ENCODE measurements around the gene NR4A2. TPM values are rescaled to one million over a fixed set of nuclear protein-coding genes. Genes with fewer than 3 reads are reported as not detected.

Gene NR4A2
- total RNA-seq, 4 donors from 2014 or later = 0.76 to 4.4 (median 1.6) TPM

DNA sequence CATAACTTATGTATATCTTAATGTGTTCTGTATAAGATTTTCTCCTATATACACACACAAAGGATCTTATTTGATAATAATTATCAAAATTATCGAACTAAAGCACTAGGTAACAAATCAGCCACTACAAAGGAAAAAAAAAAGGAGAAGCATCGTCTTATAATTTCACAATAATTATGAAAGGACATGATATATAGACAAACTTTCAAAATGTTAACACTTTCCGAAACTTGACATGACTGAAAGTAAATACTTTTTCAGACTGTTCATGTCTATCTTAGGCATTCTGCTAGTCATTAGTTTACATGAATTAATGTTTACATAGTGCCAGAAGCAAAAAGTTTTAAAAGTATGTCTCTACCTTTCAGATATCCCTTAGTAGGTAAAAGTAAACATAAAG, 7.3 kb upstream of the NR4A2 start:
- in situ Hi-C loops (cut with MboI; ENCODE audit: low sequenced_read_pairs in 4 of 4) = loop anchor here (10.0 to 25.0 kb wide), 5 partner anchors 55 to 247 kb away; no protein-coding TSS in a partner anchor
- Histone ChIP-seq H3K27ac (peak overlapping the region; percentile 49 to 100 (median 99)), H3K4me3 (no peak overlapping the region), H3K36me3 (no peaks in the 10 kb centered on the region), H3K9me3 (no peaks in the 10 kb centered on the region), H3K4me1 (peaks cover 20 to 29% of the 10 kb centered on the region in 2 donors), H3K27me3 (no peaks in the 10 kb centered on the region)
- intact Hi-C loops (cut with DNase I; ENCODE audit: low total_unique reads) = loop anchor here (5.0 to 10.0 kb wide), 3 partner anchors 247 to 1535 kb away; partner anchors contain the start of gene ACVR1
- no peak for DNase-seq
- TF ChIP-seq, protein P1, sequence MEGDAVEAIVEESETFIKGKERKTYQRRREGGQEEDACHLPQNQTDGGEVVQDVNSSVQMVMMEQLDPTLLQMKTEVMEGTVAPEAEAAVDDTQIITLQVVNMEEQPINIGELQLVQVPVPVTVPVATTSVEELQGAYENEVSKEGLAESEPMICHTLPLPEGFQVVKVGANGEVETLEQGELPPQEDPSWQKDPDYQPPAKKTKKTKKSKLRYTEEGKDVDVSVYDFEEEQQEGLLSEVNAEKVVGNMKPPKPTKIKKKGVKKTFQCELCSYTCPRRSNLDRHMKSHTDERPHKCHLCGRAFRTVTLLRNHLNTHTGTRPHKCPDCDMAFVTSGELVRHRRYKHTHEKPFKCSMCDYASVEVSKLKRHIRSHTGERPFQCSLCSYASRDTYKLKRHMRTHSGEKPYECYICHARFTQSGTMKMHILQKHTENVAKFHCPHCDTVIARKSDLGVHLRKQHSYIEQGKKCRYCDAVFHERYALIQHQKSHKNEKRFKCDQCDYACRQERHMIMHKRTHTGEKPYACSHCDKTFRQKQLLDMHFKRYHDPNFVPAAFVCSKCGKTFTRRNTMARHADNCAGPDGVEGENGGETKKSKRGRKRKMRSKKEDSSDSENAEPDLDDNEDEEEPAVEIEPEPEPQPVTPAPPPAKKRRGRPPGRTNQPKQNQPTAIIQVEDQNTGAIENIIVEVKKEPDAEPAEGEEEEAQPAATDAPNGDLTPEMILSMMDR (IDR thresholded peaks at IDR 0.05 in 4 of 5, conservative IDR thresholded peaks at IDR 0.05 in 1 of 5) = no peak
- no peak for TF ChIP-seq POLR2A (IDR thresholded peaks at IDR 0.05)
- ATAC-seq = no peak

DNA sequence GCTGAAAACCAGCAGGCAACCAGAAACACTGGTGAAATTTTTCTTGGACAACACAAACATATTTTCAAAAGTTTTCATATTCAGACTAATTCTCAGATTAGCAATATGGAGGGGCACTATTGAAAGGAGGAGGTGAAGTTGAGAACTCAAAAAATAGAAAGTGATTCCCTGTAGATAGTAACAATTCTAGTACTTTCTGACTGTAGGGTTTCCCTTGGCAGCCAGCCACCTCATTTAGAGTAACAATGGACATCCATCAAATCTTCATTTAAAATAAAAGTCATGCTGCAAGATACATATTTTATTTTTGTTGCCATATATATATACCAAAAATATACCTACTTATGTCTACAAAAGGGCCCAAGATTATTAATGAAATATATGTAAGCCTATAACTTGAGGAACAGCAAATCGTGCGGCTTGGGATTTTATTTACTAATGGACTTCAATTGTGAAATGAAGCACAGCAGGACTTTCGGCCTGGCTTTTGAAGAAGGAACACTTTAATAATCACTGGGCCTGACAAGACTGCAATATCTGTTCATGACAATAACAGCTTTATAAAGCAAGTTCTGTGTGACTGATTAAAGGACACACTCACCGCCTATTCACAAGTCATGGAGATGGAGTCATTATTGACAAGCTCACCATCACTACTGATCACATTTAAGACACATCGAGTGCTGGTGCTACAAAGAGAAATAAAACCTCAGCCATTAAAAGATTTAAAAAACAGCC, 6.8 kb upstream of the NR4A2 start:
- H3K36me3 ChIP-seq = no peaks in the 10 kb centered on the region
- no peaks in the 10 kb centered on the region for H3K27me3 ChIP-seq
- H3K4me3 ChIP-seq = no peak overlapping the region
- TF ChIP-seq, protein P1 (IDR thresholded peaks at IDR 0.05 in 4 of 5, conservative IDR thresholded peaks at IDR 0.05 in 1 of 5) = no peak
- no peak for TF ChIP-seq POLR2A (IDR thresholded peaks at IDR 0.05)
- intact Hi-C loops (cut with DNase I; ENCODE audit: low total_unique reads) (loop anchor here (10.0 kb wide), 1 partner anchor 446 kb away; no protein-coding TSS in a partner anchor), in situ Hi-C loops (cut with MboI; ENCODE audit: low sequenced_read_pairs in 4 of 4) (loop anchor here in 2 of 4 donors (10.0 to 25.0 kb wide), 2 partner anchors 66 to 248 kb away; no protein-coding TSS in a partner anchor)
- H3K4me1 ChIP-seq = peaks cover 20 to 29% of the 10 kb centered on the region in 2 donors
- ATAC-seq (no peak), DNase-seq (no peak)
- H3K9me3 ChIP-seq = no peaks in the 10 kb centered on the region
- H3K27ac ChIP-seq = peak overlapping the region; percentile 49 to 100 (median 76)

DNA sequence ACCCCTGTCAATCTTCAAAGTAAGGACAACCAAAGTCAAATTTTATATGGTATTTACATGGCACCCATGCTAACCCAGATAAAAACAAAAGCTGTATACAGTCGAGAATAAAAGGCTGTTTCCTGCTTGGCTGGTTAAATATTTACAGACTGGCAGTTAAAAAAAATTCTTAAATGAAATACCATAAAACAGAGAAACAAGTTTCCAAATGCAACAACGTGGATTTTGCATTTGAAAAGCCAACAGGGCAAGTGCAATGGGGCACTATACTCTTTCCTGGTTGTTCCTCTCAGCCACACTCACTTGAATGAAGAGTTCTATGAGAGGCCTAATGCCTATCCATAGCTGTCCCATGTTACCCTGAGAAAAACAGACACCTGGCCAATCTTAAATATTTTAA, 6.1 kb upstream of the NR4A2 start:
- Histone ChIP-seq H3K4me3 (no peak overlapping the region), H3K27ac (peak overlapping the region; percentile 49 to 100 (median 76)), H3K9me3 (no peaks in the 10 kb centered on the region), H3K36me3 (no peaks in the 10 kb centered on the region), H3K4me1 (peaks cover 20 to 29% of the 10 kb centered on the region in 2 donors), H3K27me3 (no peaks in the 10 kb centered on the region)
- TF ChIP-seq, protein P1 (IDR thresholded peaks at IDR 0.05 in 4 of 5, conservative IDR thresholded peaks at IDR 0.05 in 1 of 5) = no peak
- TF ChIP-seq POLR2A (IDR thresholded peaks at IDR 0.05) = no peak
- ATAC-seq = no peak
- in situ Hi-C loops (cut with MboI; ENCODE audit: low sequenced_read_pairs in 4 of 4) = loop anchor here in 2 of 4 donors (10.0 to 25.0 kb wide), 2 partner anchors 66 to 249 kb away; no protein-coding TSS in a partner anchor
- intact Hi-C loops (cut with DNase I; ENCODE audit: low total_unique reads) = loop anchor here (10.0 kb wide), 1 partner anchor 446 kb away; no protein-coding TSS in a partner anchor
- no peak for DNase-seq

DNA sequence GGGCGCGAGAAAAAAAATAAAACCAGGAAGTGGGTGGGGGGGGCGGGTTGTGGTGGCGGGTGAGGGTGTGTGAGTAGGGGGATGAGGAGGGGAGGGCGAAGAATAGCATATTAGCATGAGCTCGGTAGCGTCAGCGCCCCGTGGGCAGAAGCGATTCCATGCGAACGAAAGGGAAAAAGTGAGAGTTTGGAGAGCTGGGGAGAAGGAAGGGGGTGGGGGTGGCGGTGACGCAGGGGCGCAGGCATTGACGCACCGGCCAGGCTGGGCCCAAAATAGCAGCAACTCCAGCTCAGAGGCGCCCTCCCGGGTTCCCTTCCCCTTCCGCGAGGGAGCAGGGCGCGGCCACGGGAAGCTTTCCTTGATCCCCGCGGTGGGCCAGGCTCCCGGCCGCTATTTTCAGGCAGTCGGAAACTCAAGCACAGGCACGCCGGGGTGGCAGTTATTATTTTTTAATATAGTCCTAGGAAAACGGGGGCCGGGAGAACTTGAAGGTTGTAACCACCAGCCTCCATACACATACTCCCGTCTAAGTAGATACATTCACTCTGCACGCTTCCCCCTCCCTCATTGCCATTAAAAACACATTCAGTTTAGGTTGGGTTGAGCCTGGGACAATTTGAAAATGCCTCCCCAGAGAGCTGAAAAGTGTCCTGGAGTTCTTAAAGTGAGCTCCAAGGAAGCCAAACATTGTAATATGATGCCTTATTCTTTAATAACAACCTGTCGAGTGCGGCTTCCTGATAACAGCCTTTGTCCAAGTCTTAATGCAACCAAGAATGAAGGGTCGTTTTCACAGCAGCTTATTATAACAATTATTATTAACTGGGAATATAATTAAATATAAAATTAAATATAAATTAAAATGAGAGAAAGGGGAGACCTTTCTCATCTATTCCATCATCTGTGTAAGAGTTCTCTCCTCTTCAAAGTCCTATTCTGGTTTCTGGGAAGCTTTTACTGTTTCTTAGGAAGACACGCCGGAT, 2.3 kb upstream of the NR4A2 start:
- in situ Hi-C loops (cut with MboI; ENCODE audit: low sequenced_read_pairs in 4 of 4) = loop anchor here in 2 of 4 donors (10.0 to 25.0 kb wide), 2 partner anchors 70 to 253 kb away; no protein-coding TSS in a partner anchor
- no peaks in the 10 kb centered on the region for H3K9me3 ChIP-seq
- ATAC-seq (peak; percentile 67 to 69), DNase-seq (peak; percentile 91 to 92)
- peak overlapping the region; percentile 67 to 97 (median 77) for H3K4me3 ChIP-seq
- intact Hi-C loops (cut with DNase I; ENCODE audit: low total_unique reads) = loop anchor here (1.0 to 10.0 kb wide), 4 partner anchors 8 to 450 kb away; partner anchors contain the start of gene GPD2
- H3K27me3 ChIP-seq = no peaks in the 10 kb centered on the region
- peaks cover 8 to 9% of the 10 kb centered on the region in 2 donors for H3K4me1 ChIP-seq
- peak overlapping the region; percentile 94 to 98 (median 96) for H3K27ac ChIP-seq
- TF ChIP-seq, protein P1 (IDR thresholded peaks at IDR 0.05 in 4 of 5, conservative IDR thresholded peaks at IDR 0.05 in 1 of 5) = peak in 2 of 5 experiments; percentile 4 to 35
- TF ChIP-seq POLR2A (IDR thresholded peaks at IDR 0.05) = peak; percentile 86 to 93
- H3K36me3 ChIP-seq = no peaks in the 10 kb centered on the region

Data from gastrocnemius medialis (tissue), 4 donors.